K562 (cell line): ENCODE results near the gene C6orf47. TPM values are rescaled to one million over a fixed set of nuclear protein-coding genes. Genes with fewer than 3 reads are reported as not detected.
A peak's percentile ranks its signal among the peaks of the same experiment; 100 is the strongest.

Experiments
- CGGBP1 ChIP-seq: fragments of 250-450 bp; sonication (Bioruptor Pico); IDR thresholded peaks from 2 replicates; pipeline ENCODE4 v1.9.0; 2021; ENCODE audit warnings: mild to moderate bottlenecking
- HSF4 ChIP-seq: fragments of 250-450 bp; sonication (Bioruptor Pico); IDR thresholded peaks from 2 replicates; pipeline ENCODE4 v2.1.2; 2022; ENCODE audit warnings: mild to moderate bottlenecking, moderate library complexity, borderline replicate concordance
- MGA ChIP-seq: fragments of 450-650 bp; IDR thresholded peaks from 2 replicates; pipeline ENCODE4 v1.6.1; 2016; ENCODE audit warnings: mild to moderate bottlenecking, moderate library complexity
- ZC3H4 ChIP-seq: sonication (generic); formaldehyde crosslinking; IDR thresholded peaks from 2 replicates; pipeline ENCODE4 v1.9.0; 2021; ENCODE audit warnings: missing genetic modification reagents, borderline replicate concordance
- ZHX1 ChIP-seq: fragments of 150-350 bp; conservative IDR thresholded peaks from 2 replicates; pipeline ENCODE4 v1.6.1; 2014; ENCODE audit warnings: low read length
- ZNF12 ChIP-seq: sonication (generic); formaldehyde crosslinking; IDR thresholded peaks from 2 replicates; pipeline ENCODE4 v1.4.0; 2020; ENCODE audit warnings: mild to moderate bottlenecking, missing genetic modification reagents
- ZNF444 ChIP-seq: fragments of 250-450 bp; sonication (Bioruptor Pico); IDR thresholded peaks from 2 replicates; pipeline ENCODE4 v1.4.0; 2020; ENCODE audit warnings: mild to moderate bottlenecking, moderate library complexity
- polyA plus RNA-seq, 8 experiments: library from polyadenylated mRNA; depleted of rRNA in 4 of 8; stranded (reverse) in 5 of 8; unstranded in 3 of 8; fragments of >200 nt; fragmentation: Nextera tagmentation in 2 of 8; fragmentation: Illumina TruSeq in 1 of 8; extraction: Ambion mirVana in 2 of 8; extraction: Trizol in 1 of 8; gene quantifications; 2 replicates each; pipeline versions ENCODE4 v1.2.1 to v1.2.3, GENCODE V29; 2011 to 2014; ENCODE audit warnings: inconsistent platforms in 1 of 8, missing spikeins in 1 of 8
- total RNA-seq, 7 experiments: library from RNA; depleted of rRNA in 6 of 7; stranded (reverse); fragments of >200 nt in 6 of 7; fragmentation: Illumina TruSeq in 2 of 7; extraction: Trizol in 2 of 7; gene quantifications; 2 replicates each; pipeline versions ENCODE4 v1.2.1 to v1.2.3, GENCODE V29; 2011 to 2021; ENCODE audit warnings: low replicate concordance in 1 of 7
- TF ChIP-seq, protein P1 (sequence below): fragments of 450-650 bp; IDR thresholded peaks from 2 replicates; pipeline ENCODE4 v1.6.1; 2016

The C6orf47 gene
- total and polyA plus RNA-seq, 9 of the 15 experiments (the other 6 are each of a cell fraction or from before 2014, with no cell fraction given) = 0.14 to 43.8 (median 27.0) TPM

DNA sequence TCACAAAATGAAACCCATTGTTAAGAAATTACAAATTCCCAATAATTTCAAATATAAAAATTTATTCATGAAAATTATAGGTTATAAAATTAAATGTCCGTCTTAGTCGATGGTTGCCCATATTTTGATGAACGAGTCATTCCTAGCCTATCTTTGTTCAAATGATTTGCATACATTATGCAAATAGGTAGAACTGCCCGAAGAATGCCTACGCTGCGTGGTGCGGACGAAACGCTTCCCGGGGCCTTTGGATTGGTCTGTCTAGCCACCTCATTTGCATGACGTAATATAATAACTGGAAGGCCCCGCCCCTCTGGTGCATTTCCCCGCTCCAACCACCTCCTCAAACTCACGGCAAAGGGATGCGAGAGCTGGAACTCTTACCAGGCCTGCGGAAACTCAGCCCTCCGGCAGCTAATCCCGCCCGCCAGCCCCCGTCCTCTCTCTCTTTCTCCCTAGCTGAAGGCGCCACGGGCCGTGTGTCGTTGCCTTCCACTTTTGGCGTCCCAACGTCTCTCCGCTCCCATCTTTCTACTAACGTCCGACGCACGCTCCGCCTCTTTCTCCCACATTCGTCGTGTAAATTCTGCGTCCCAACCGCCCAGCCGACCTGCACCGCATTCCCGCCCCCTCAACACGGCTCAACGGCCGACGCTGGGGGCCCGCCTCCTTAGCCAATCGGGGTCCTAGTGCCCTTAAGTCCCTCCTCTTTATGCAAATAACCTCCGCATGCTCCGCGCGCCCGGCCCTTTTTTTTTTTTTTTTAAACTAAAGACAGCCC is 40.6 kb downstream of the C6orf47 start (continued):
- TF ChIP-seq ZHX1 = 0 out of 2 replicates have a peak, but pooled peaks have one; percentile 20
- no peak for TF ChIP-seq ZC3H4 (CRISPR knock-in tag)
- TF ChIP-seq ZNF12 = no peak; the same call in 1 of the 2 replicates
- peak; percentile 95 for TF ChIP-seq MGA
- TF ChIP-seq ZNF444 (CRISPR knock-in tag) = no peak
- TF ChIP-seq, protein P1, sequence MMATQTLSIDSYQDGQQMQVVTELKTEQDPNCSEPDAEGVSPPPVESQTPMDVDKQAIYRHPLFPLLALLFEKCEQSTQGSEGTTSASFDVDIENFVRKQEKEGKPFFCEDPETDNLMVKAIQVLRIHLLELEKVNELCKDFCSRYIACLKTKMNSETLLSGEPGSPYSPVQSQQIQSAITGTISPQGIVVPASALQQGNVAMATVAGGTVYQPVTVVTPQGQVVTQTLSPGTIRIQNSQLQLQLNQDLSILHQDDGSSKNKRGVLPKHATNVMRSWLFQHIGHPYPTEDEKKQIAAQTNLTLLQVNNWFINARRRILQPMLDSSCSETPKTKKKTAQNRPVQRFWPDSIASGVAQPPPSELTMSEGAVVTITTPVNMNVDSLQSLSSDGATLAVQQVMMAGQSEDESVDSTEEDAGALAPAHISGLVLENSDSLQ = peak; percentile 53; the same call in 1 of the 2 replicates
- TF ChIP-seq HSF4 (CRISPR knock-in tag) = no peak
- no peak for TF ChIP-seq CGGBP1
